Parathyroid adenoma (tissue), 2 donors: ENCODE results near the gene MCRIP1.
"Not testable (repeated sequence)": the region's sequence is repeated elsewhere in the genome, so short reads cannot be mapped to it uniquely, and the experiment has no call there.

Experiments used
- H2AFZ ChIP-seq: fragments of 300-600 bp; sonication (generic); one replicate; pipeline ENCODE4 v1.7.0; 2017; ENCODE audit warnings: antibody characterized with exemption, mild to moderate bottlenecking
- H3K27ac ChIP-seq: fragments of 300-600 bp; sonication (generic); one replicate; pipeline ENCODE4 v1.7.0; 2017
- H3K27me3 ChIP-seq: fragments of 300-600 bp; sonication (generic); one replicate; pipeline ENCODE4 v1.7.0; 2017; ENCODE audit warnings: low read length; ENCODE audit not compliant: control insufficient read depth, insufficient read depth
- H3K36me3 ChIP-seq: fragments of 300-600 bp; sonication (generic); one replicate; pipeline ENCODE4 v1.7.0; 2017; ENCODE audit warnings: low read length; ENCODE audit not compliant: control insufficient read depth, insufficient read depth
- H3K4me1 ChIP-seq: fragments of 300-600 bp; sonication (generic); one replicate; pipeline ENCODE4 v1.7.0; 2017; ENCODE audit warnings: control low read depth
- H3K4me2 ChIP-seq: fragments of 300-600 bp; sonication (generic); one replicate; pipeline ENCODE4 v1.7.0; 2017; ENCODE audit warnings: low read length
- H3K4me3 ChIP-seq: fragments of 300-600 bp; sonication (generic); one replicate; pipeline ENCODE4 v1.7.0; 2017; ENCODE audit warnings: low read depth, low read length
- H3K79me2 ChIP-seq: fragments of 300-600 bp; sonication (generic); one replicate; pipeline ENCODE4 v1.7.0; 2017; ENCODE audit warnings: control low read depth
- H3K9ac ChIP-seq: fragments of 300-600 bp; sonication (generic); one replicate; pipeline ENCODE4 v1.7.0; 2017; ENCODE audit warnings: mild to moderate bottlenecking
- H3K9me3 ChIP-seq: fragments of 300-600 bp; sonication (generic); one replicate; pipeline ENCODE4 v1.7.0; 2017; ENCODE audit warnings: low read length; ENCODE audit not compliant: control insufficient read depth
- TF ChIP-seq, protein P1 (sequence below): fragments of 300-600 bp; sonication (generic); IDR thresholded peaks from one replicate; pipeline ENCODE4 v1.7.0; 2017; ENCODE audit warnings: antibody characterized with exemption, mild to moderate bottlenecking
- donor health status: primary hyperparathyroidism.

Gene MCRIP1

DNA sequence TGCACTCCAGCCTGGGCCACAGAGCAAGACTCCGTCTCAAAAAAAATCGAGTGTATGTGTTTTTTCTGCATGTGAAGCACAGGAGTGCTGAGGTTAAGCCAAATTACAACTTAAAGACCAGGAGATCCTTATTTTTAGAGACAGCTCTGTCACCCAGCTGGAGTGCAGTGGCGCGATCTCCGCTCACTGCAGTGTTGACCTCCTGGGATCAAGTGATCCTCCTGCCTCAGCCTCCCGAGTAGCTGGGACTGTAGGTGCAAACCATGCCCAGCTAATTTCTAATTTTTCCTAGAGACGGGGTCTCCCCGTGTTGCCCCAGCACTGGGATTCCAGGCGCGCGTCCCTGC, 9.3 kb upstream of the MCRIP1 start:
- no peak overlapping the region for H3K27ac ChIP-seq
- H3K4me3 ChIP-seq = no peak overlapping the region
- no peaks in the 10 kb centered on the region for H3K79me2 ChIP-seq
- no peaks in the 10 kb centered on the region for H3K9me3 ChIP-seq
- H3K4me2 ChIP-seq = no peak overlapping the region
- no peaks in the 10 kb centered on the region for H3K27me3 ChIP-seq
- peaks cover 7% of the 10 kb centered on the region for H3K4me1 ChIP-seq
- TF ChIP-seq, protein P1, sequence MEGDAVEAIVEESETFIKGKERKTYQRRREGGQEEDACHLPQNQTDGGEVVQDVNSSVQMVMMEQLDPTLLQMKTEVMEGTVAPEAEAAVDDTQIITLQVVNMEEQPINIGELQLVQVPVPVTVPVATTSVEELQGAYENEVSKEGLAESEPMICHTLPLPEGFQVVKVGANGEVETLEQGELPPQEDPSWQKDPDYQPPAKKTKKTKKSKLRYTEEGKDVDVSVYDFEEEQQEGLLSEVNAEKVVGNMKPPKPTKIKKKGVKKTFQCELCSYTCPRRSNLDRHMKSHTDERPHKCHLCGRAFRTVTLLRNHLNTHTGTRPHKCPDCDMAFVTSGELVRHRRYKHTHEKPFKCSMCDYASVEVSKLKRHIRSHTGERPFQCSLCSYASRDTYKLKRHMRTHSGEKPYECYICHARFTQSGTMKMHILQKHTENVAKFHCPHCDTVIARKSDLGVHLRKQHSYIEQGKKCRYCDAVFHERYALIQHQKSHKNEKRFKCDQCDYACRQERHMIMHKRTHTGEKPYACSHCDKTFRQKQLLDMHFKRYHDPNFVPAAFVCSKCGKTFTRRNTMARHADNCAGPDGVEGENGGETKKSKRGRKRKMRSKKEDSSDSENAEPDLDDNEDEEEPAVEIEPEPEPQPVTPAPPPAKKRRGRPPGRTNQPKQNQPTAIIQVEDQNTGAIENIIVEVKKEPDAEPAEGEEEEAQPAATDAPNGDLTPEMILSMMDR = no peak
- no peaks in the 10 kb centered on the region for H3K36me3 ChIP-seq
- no peak overlapping the region for H3K9ac ChIP-seq
- H2AFZ ChIP-seq = no peak overlapping the region

DNA sequence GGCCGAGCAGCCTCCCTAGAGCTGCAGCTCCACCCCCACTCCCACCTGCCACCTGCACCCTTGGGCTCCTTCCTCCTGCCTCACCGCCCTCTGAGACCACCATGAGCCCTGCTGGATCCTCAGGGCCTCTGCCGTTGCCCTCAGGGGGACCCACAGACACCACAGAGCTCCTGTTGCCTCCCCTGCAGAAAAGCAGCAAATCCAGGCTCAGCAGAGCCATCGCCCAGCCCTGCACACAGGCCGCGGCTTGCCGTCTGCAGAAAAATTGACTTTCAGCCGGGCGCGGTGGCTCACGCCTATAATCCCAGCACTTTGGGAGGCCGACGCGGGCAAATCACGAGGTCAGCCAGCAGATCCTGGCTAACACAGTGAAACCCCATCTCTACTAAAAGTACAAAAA, 8.8 kb upstream of the MCRIP1 start:
- Histone ChIP-seq H3K9ac (no peak overlapping the region), H3K36me3 (no peaks in the 10 kb centered on the region), H3K4me3 (no peak overlapping the region), H3K27ac (no peak overlapping the region), H3K4me2 (no peak overlapping the region), H2AFZ (no peak overlapping the region), H3K79me2 (no peaks in the 10 kb centered on the region), H3K27me3 (no peaks in the 10 kb centered on the region), H3K9me3 (no peaks in the 10 kb centered on the region), H3K4me1 (peaks cover 7% of the 10 kb centered on the region)
- TF ChIP-seq, protein P1 = no peak

DNA sequence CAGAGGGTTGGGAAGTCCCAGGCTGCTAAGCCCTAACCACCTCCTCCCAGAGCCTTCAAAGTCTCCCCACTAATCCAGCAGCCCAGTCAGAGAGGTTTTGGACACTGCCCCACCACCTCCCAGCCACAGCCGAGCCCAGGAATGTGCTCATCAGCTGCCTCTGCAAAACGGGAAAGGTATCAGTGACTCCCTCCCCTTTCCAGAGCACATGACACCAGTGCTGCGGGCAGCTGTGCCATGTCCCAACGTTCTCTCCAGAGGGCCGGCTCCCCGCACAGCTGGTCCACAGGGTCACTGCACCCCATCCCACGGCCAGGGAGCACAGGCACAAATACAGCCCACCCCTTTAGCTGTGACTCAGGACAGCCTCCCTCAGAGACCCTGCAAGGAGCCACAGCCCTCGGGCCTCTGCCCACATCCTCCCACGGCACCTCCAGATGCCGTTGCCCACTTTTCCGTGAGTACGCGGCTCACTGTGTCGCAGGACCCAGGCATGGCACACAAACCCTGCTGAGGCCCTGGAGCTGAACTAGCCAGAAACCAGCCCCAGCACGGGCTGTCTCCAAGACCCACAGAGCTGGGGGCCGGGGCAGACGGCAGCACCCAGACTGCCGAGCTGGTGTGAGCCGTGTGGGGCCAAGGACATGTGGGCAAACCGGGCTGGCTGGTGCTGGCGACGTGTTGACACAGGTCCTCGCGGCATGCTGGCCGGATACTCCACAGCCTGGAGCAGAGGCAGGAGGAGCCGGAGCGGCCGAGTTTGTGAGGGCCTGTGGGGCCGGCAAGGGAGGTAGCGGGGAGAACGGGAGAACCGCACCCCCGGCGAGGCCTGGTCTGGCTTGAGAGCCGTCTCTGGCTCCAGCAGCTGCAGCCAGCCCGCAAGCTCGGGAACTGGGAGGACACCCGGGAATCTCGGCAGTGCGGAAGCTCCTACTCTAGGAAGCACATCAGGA, 8.0 kb upstream of the MCRIP1 start:
- Histone ChIP-seq H3K4me2 (peak overlapping the region; percentile 43), H3K27ac (peak overlapping the region; percentile 5)

DNA sequence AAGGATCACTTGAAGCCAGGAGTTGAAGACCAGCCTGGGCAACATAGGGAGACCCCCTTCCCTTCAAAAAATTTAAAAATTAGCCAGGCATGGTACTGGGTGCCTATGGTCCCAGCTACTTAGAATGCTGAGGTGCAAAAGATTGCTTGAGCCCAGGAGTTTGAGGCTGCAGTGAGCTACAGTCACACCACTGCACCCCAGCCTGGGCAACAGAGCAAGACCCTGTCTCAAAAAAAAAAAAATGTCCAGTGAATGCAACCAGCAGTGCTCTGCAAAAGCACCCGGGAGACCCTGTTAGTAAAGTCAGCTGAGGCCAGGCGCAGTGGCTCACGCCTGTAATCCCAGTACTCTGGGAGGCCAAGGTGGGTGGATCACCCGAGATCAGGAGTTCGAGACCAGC, 7.0 kb upstream of the MCRIP1 start:
- H3K4me2 ChIP-seq, H3K9ac ChIP-seq, H3K4me1 ChIP-seq, H3K79me2 ChIP-seq, H3K36me3 ChIP-seq, H3K9me3 ChIP-seq, H3K4me3 ChIP-seq, H3K27me3 ChIP-seq, H3K27ac ChIP-seq, H2AFZ ChIP-seq: not testable (repeated sequence)

More for the DNA sequence above, 8.0 kb upstream of the MCRIP1 start:
- Histone ChIP-seq H3K4me1 (peaks cover 7% of the 10 kb centered on the region), H3K9ac (no peak overlapping the region), H3K27me3 (no peaks in the 10 kb centered on the region), H3K9me3 (no peaks in the 10 kb centered on the region), H3K36me3 (no peaks in the 10 kb centered on the region), H2AFZ (peak overlapping the region; percentile 97), H3K4me3 (peak overlapping the region; percentile 1), H3K79me2 (no peaks in the 10 kb centered on the region)
- TF ChIP-seq, protein P1 = no peak

DNA sequence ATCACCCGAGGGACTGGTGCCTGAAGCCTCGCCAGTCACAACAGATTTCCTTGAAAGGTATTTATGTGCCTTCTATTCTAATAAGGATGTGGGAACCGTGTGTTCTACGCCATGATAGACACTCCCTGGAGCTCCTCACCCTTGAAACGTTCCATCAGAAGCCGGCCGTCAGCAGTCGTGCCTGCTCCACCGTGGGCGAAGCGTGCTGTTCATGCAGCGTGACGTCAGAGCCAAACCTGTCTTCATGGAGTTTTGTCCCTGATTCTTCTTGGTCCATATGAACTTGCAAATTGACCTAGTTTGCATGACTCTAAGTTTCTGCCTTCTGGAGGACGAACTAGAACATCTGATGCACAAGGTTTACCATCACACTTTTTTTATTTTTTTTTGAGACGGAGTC, 6.2 kb upstream of the MCRIP1 start:
- H2AFZ ChIP-seq = peak overlapping the region; percentile 69
- H3K4me3 ChIP-seq = peak overlapping the region; percentile 29
- H3K9me3 ChIP-seq = no peaks in the 10 kb centered on the region
- no peak overlapping the region for H3K27ac ChIP-seq
- no peaks in the 10 kb centered on the region for H3K27me3 ChIP-seq
- TF ChIP-seq, protein P1 = no peak
- H3K9ac ChIP-seq = no peak overlapping the region
- peak overlapping the region; percentile 59 for H3K4me2 ChIP-seq
- H3K4me1 ChIP-seq = peaks cover 7% of the 10 kb centered on the region
- H3K36me3 ChIP-seq = no peaks in the 10 kb centered on the region
- no peaks in the 10 kb centered on the region for H3K79me2 ChIP-seq
